Sigmoid colon (tissue), 4 donors: ENCODE data around the gene ZYG11B.

Experiments used
- CTCF ChIP-seq, 4 experiments: fragments of 450-650 bp in 3 of 4; fragments of 200-600 bp in 1 of 4; IDR thresholded peaks; one replicate each; pipeline ENCODE4 v1.5.1; 2016 to 2019; ENCODE audit warnings: antibody characterized with exemption in 4 of 4, mild to moderate bottlenecking in 3 of 4, moderate library complexity in 2 of 4
- POLR2A ChIP-seq, 2 donors: fragments of 450-650 bp; IDR thresholded peaks; one replicate each; pipeline ENCODE4 v1.6.1; 2016; ENCODE audit warnings: antibody characterized with exemption in 2 of 2, mild to moderate bottlenecking in 2 of 2, moderate library complexity in 2 of 2
- POLR2AphosphoS5 ChIP-seq, 4 donors: sonication (generic); formaldehyde crosslinking; IDR thresholded peaks; one replicate each; pipeline ENCODE4 v1.6.1; 2017; ENCODE audit warnings: antibody characterized with exemption in 4 of 4

GRCh38 chr1:52795464-52795863 lies 69.2 kb downstream of the ZYG11B start:
- TF ChIP-seq POLR2AphosphoS5 (IDR thresholded peaks at IDR 0.05) = no peak
- TF ChIP-seq CTCF (IDR thresholded peaks at IDR 0.05) = no peak
- TF ChIP-seq POLR2A (IDR thresholded peaks at IDR 0.05) = no peak
